Activated naive CD8-positive, alpha-beta T cell treated with anti-CD3 and anti-CD28 coated beads, Interleukin-2, amount 50 U/mL, for 24 hours (primary cell): ENCODE data around the gene MAPK13.
A peak's percentile ranks its signal among the peaks of the same experiment; 100 is the strongest.

Experiments used
- ATAC-seq: fragments of 150-1000 bp; cut with Tn5 transposase; one replicate; pipeline ENCODE4 v1.10.0; 2021
- DNase-seq: peaks from one replicate; pipeline ENCODE4 v3.0.0; 2021
- H3K27ac Mint-ChIP-seq: one replicate; pipeline ENCODE4 v1.8.0; 2021; ENCODE audit warnings: mild to moderate bottlenecking, mixed read lengths
- H3K27me3 Mint-ChIP-seq: one replicate; pipeline ENCODE4 v1.8.0; 2021; ENCODE audit warnings: mixed read lengths
- H3K36me3 Mint-ChIP-seq: one replicate; pipeline ENCODE4 v1.8.0; 2021; ENCODE audit warnings: low read depth, mixed read lengths
- H3K4me1 Mint-ChIP-seq: one replicate; pipeline ENCODE4 v1.8.0; 2021; ENCODE audit warnings: mixed read lengths
- H3K4me3 Mint-ChIP-seq: one replicate; pipeline ENCODE4 v1.8.0; 2021; ENCODE audit warnings: mild to moderate bottlenecking, moderate library complexity, mixed read lengths
- H3K9me3 Mint-ChIP-seq: one replicate; pipeline ENCODE4 v1.8.0; 2021; ENCODE audit warnings: mixed read lengths

MAPK13 gene

GRCh38 chr6:36104836-36105235, 25.5 kb upstream of the MAPK13 start:
- Mint-ChIP-seq H3K9me3 (no peaks in the 10 kb centered on the region), H3K4me1 (peaks cover 33% of the 10 kb centered on the region), H3K27me3 (no peaks in the 10 kb centered on the region), H3K4me3 (no peak overlapping the region), H3K27ac (no peak overlapping the region), H3K36me3 (peaks cover 18% of the 10 kb centered on the region)
- DNase-seq (no peak), ATAC-seq (no peak)

GRCh38 chr6:36109092-36109491, 21.2 kb upstream of the MAPK13 start:
- Mint-ChIP-seq H3K27ac (peak overlapping the region; percentile 32), H3K36me3 (peaks cover 26% of the 10 kb centered on the region), H3K9me3 (no peaks in the 10 kb centered on the region), H3K27me3 (no peaks in the 10 kb centered on the region), H3K4me1 (peaks cover 50% of the 10 kb centered on the region), H3K4me3 (no peak overlapping the region)
- ATAC-seq = peak; percentile 55
- no peak for DNase-seq

GRCh38 chr6:36110050-36110449, 20.3 kb upstream of the MAPK13 start:
- Mint-ChIP-seq H3K36me3 (peaks cover 26% of the 10 kb centered on the region), H3K4me1 (peaks cover 60% of the 10 kb centered on the region), H3K27me3 (no peaks in the 10 kb centered on the region), H3K9me3 (no peaks in the 10 kb centered on the region), H3K27ac (no peak overlapping the region), H3K4me3 (no peak overlapping the region)
- DNase-seq = no peak
- ATAC-seq = no peak

- peaks cover 26% of the 10 kb centered on the region for H3K36me3 Mint-ChIP-seq
- peaks cover 67% of the 10 kb centered on the region for H3K4me1 Mint-ChIP-seq
- H3K27me3 Mint-ChIP-seq = no peaks in the 10 kb centered on the region
- no peaks in the 10 kb centered on the region for H3K9me3 Mint-ChIP-seq
- DNase-seq = no peak
- H3K27ac Mint-ChIP-seq = no peak overlapping the region
- ATAC-seq = no peak
- H3K4me3 Mint-ChIP-seq = no peak overlapping the region
Measured at GRCh38 chr6:36110863-36111262, 19.4 kb upstream of the MAPK13 start.

- Mint-ChIP-seq H3K9me3 (no peaks in the 10 kb centered on the region), H3K4me3 (no peak overlapping the region), H3K27me3 (no peaks in the 10 kb centered on the region), H3K27ac (peak overlapping the region; percentile 22), H3K4me1 (peaks cover 74% of the 10 kb centered on the region), H3K36me3 (peaks cover 30% of the 10 kb centered on the region)
- ATAC-seq (no peak), DNase-seq (no peak)
Measured at GRCh38 chr6:36111526-36111925, 18.8 kb upstream of the MAPK13 start.

- DNase-seq (no peak), ATAC-seq (no peak)
- Mint-ChIP-seq H3K4me3 (no peak overlapping the region), H3K4me1 (peaks cover 79% of the 10 kb centered on the region), H3K9me3 (no peaks in the 10 kb centered on the region), H3K27ac (peak overlapping the region; percentile 47), H3K36me3 (peaks cover 24% of the 10 kb centered on the region), H3K27me3 (no peaks in the 10 kb centered on the region)
Measured at GRCh38 chr6:36113049-36113448, 17.3 kb upstream of the MAPK13 start.

GRCh38 chr6:36113703-36114102, 16.6 kb upstream of the MAPK13 start:
- peak overlapping the region; percentile 60 for H3K27ac Mint-ChIP-seq
- no peaks in the 10 kb centered on the region for H3K9me3 Mint-ChIP-seq
- peaks cover 79% of the 10 kb centered on the region for H3K4me1 Mint-ChIP-seq
- peaks cover 19% of the 10 kb centered on the region for H3K36me3 Mint-ChIP-seq
- DNase-seq (no peak), ATAC-seq (no peak)
- no peak overlapping the region for H3K4me3 Mint-ChIP-seq
- H3K27me3 Mint-ChIP-seq = no peaks in the 10 kb centered on the region

- peaks cover 78% of the 10 kb centered on the region for H3K4me1 Mint-ChIP-seq
- H3K36me3 Mint-ChIP-seq = peaks cover 17% of the 10 kb centered on the region
- H3K27ac Mint-ChIP-seq = peak overlapping the region; percentile 80
- H3K4me3 Mint-ChIP-seq = peak overlapping the region; percentile 35
- no peaks in the 10 kb centered on the region for H3K9me3 Mint-ChIP-seq
- no peaks in the 10 kb centered on the region for H3K27me3 Mint-ChIP-seq
- no peak for ATAC-seq
- DNase-seq = no peak
Measured at GRCh38 chr6:36114798-36115408, 15.4 kb upstream of the MAPK13 start.

- Mint-ChIP-seq H3K36me3 (peaks cover 17% of the 10 kb centered on the region), H3K27me3 (no peaks in the 10 kb centered on the region), H3K4me3 (peak overlapping the region; percentile 35), H3K9me3 (no peaks in the 10 kb centered on the region), H3K4me1 (peaks cover 78% of the 10 kb centered on the region), H3K27ac (no peak overlapping the region)
- DNase-seq (no peak), ATAC-seq (no peak)
Measured at GRCh38 chr6:36115412-36115811, 14.9 kb upstream of the MAPK13 start.

- DNase-seq = no peak
- Mint-ChIP-seq H3K36me3 (peaks cover 17% of the 10 kb centered on the region), H3K27ac (no peak overlapping the region), H3K27me3 (no peaks in the 10 kb centered on the region), H3K4me1 (peaks cover 87% of the 10 kb centered on the region), H3K9me3 (no peaks in the 10 kb centered on the region), H3K4me3 (no peak overlapping the region)
- no peak for ATAC-seq
Measured at GRCh38 chr6:36116066-36116864, 14.0 kb upstream of the MAPK13 start.

GRCh38 chr6:36116943-36117342, 13.4 kb upstream of the MAPK13 start:
- no peaks in the 10 kb centered on the region for H3K27me3 Mint-ChIP-seq
- H3K4me3 Mint-ChIP-seq = no peak overlapping the region
- ATAC-seq (no peak), DNase-seq (no peak)
- peaks cover 14% of the 10 kb centered on the region for H3K36me3 Mint-ChIP-seq
- peak overlapping the region; percentile 53 for H3K27ac Mint-ChIP-seq
- peaks cover 91% of the 10 kb centered on the region for H3K4me1 Mint-ChIP-seq
- H3K9me3 Mint-ChIP-seq = no peaks in the 10 kb centered on the region

- peaks cover 96% of the 10 kb centered on the region for H3K4me1 Mint-ChIP-seq
- H3K4me3 Mint-ChIP-seq = no peak overlapping the region
- peak overlapping the region; percentile 74 for H3K27ac Mint-ChIP-seq
- no peak for DNase-seq
- ATAC-seq = no peak
- H3K27me3 Mint-ChIP-seq = no peaks in the 10 kb centered on the region
- no peaks in the 10 kb centered on the region for H3K9me3 Mint-ChIP-seq
- H3K36me3 Mint-ChIP-seq = peaks cover 9% of the 10 kb centered on the region
Measured at GRCh38 chr6:36117658-36118549, 12.4 kb upstream of the MAPK13 start.

GRCh38 chr6:36118550-36119107, 11.7 kb upstream of the MAPK13 start:
- peak; percentile 80 for ATAC-seq
- Mint-ChIP-seq H3K36me3 (peaks cover 9% of the 10 kb centered on the region), H3K9me3 (no peaks in the 10 kb centered on the region), H3K27me3 (no peaks in the 10 kb centered on the region), H3K4me3 (no peak overlapping the region), H3K27ac (peak overlapping the region; percentile 74), H3K4me1 (peaks cover 97% of the 10 kb centered on the region)
- peak; percentile 67 for DNase-seq

GRCh38 chr6:36119209-36119608, 11.1 kb upstream of the MAPK13 start:
- Mint-ChIP-seq H3K4me3 (no peak overlapping the region), H3K27me3 (no peaks in the 10 kb centered on the region), H3K4me1 (peaks cover 96% of the 10 kb centered on the region), H3K9me3 (no peaks in the 10 kb centered on the region), H3K36me3 (peaks cover 7% of the 10 kb centered on the region), H3K27ac (peak overlapping the region; percentile 69)
- ATAC-seq (no peak), DNase-seq (no peak)
